ENCODE results near the gene MAML1. TPM values are rescaled to one million over a fixed set of nuclear protein-coding genes. Genes with fewer than 3 reads are reported as not detected.

MAML1 gene
- total and polyA plus RNA-seq, 10 of the 15 experiments (the other 5 are each of a cell fraction or from before 2014, with no cell fraction given): 0.42 to 23.9 (median 7.3) TPM

- TF ChIP-seq USF1 (IDR thresholded peaks at IDR 0.05; ENCODE audit: borderline replicate concordance, extremely low read length, insufficient read depth, low read depth, low read length) (no peak), IRF4 (IDR thresholded peaks at IDR 0.05; ENCODE audit: low read depth, low read length) (no peak), ATF3 (IDR thresholded peaks at IDR 0.05; ENCODE audit: borderline replicate concordance, extremely low read depth, low read depth, low read length) (no peak), CUX1 (IDR thresholded peaks at IDR 0.05; ENCODE audit: insufficient replicate concordance, low read depth, low read length) (no peak), MLLT1 (IDR thresholded peaks at IDR 0.05) (no peak), BCL11A (IDR thresholded peaks at IDR 0.05; ENCODE audit: low read depth, low read length) (no peak), FOXM1 (IDR thresholded peaks at IDR 0.05; ENCODE audit: low read depth, low read length) (no peak), NR2C2 (IDR thresholded peaks at IDR 0.05; ENCODE audit: borderline replicate concordance, control insufficient read depth, insufficient read length, low read depth) (no peak), CBX3 (IDR thresholded peaks at IDR 0.05; ENCODE audit: borderline replicate concordance, low read depth) (no peak), SMC3 (IDR thresholded peaks at IDR 0.05; ENCODE audit: borderline replicate concordance, low read length) (peak; percentile 86), ATF7 (IDR thresholded peaks at IDR 0.05; ENCODE audit: low read depth) (no peak), RB1 (IDR thresholded peaks at IDR 0.05; ENCODE audit: borderline replicate concordance) (no peak), IRF5 (IDR thresholded peaks at IDR 0.05; ENCODE audit: borderline replicate concordance) (no peak), POLR2AphosphoS5 (IDR thresholded peaks at IDR 0.05; ENCODE audit: low read length) (no peak), LARP7 (IDR thresholded peaks at IDR 0.05) (no peak), SPI1 (IDR thresholded peaks at IDR 0.05; ENCODE audit: borderline replicate concordance, insufficient read depth, low read depth, low read length) (no peak), MYB (IDR thresholded peaks at IDR 0.05; ENCODE audit: borderline replicate concordance, low read depth, low read length) (no peak), BACH1 (IDR thresholded peaks at IDR 0.05; ENCODE audit: borderline replicate concordance) (no peak), NR2F1 (conservative IDR thresholded peaks at IDR 0.05) (no peak)
These were observed 68.9 kb downstream of the MAML1 start (continued) for GRCh38 chr5:179801304-179802206.
